Upper lobe of left lung (tissue), 6 donors: Measurements from ENCODE around the gene LONP1. TPM values are rescaled to one million over a fixed set of nuclear protein-coding genes. Genes with fewer than 3 reads are reported as not detected.
"Not testable (repeated sequence)": the region's sequence is repeated elsewhere in the genome, so short reads cannot be mapped to it uniquely, and the experiment has no call there.

ENCODE experiments used
- ATAC-seq, 2 donors: fragments of 200-7000 bp; cut with Tn5 transposase; one replicate each; pipeline ENCODE4 v1.9.1; 2022; ENCODE audit warnings: mild to moderate bottlenecking in 2 of 2, moderate library complexity in 2 of 2; ENCODE audit not compliant: low FRiP score in 2 of 2
- DNase-seq, 2 donors: peaks; one replicate each; pipeline ENCODE4 v3.0.0-alpha.2; 2019 to 2020
- H3K27ac ChIP-seq, 4 donors: fragments of 200-600 bp; sonication (generic); one replicate each; pipeline ENCODE4 v1.5.1; 2016 to 2019
- H3K27me3 ChIP-seq, 4 donors: fragments of 200-600 bp; sonication (generic); one replicate each; pipeline ENCODE4 v1.5.1; 2017 to 2019
- H3K36me3 ChIP-seq, 4 donors: fragments of 200-600 bp; sonication (generic); one replicate each; pipeline ENCODE4 v1.5.1; 2016 to 2019
- H3K4me1 ChIP-seq, 4 donors: fragments of 200-600 bp; sonication (generic); one replicate each; pipeline ENCODE4 v1.5.1; 2018 to 2019
- H3K4me3 ChIP-seq, 4 donors: fragments of 200-600 bp; sonication (generic); one replicate each; pipeline ENCODE4 v1.5.1; 2017 to 2019; ENCODE audit warnings: mild to moderate bottlenecking in 2 of 4, moderate library complexity in 1 of 4
- H3K9me3 ChIP-seq, 4 donors: fragments of 200-600 bp; sonication (generic); one replicate each; pipeline ENCODE4 v1.5.1; 2018 to 2019
- CTCF ChIP-seq, 6 experiments: fragments of 450-650 bp in 4 of 6; fragments of 200-600 bp in 2 of 6; sonication (generic) in 2 of 6; IDR thresholded peaks; one replicate each; pipeline ENCODE4 v1.5.1; 2016 to 2019; ENCODE audit warnings: antibody characterized with exemption in 6 of 6
- EP300 ChIP-seq, 4 donors: sonication (generic); formaldehyde crosslinking; IDR thresholded peaks; one replicate each; pipeline ENCODE4 v1.5.1; 2017; ENCODE audit warnings: antibody characterized with exemption in 4 of 4, control low read depth in 2 of 4
- POLR2A ChIP-seq, 4 donors: fragments of 450-650 bp; IDR thresholded peaks; one replicate each; pipeline ENCODE4 v1.5.1; 2016 to 2017; ENCODE audit warnings: antibody characterized with exemption in 4 of 4, mild to moderate bottlenecking in 2 of 4
- POLR2AphosphoS5 ChIP-seq, 2 donors: sonication (generic); formaldehyde crosslinking; IDR thresholded peaks; one replicate each; pipeline ENCODE4 v1.5.1; 2017; ENCODE audit warnings: antibody characterized with exemption in 2 of 2
- WGBS, 2 donors: methylation state at CpG; one replicate each; pipeline ENCODE4 v1.1.5; 2017 to 2018; 5-methylcytosine and 5-hydroxymethylcytosine counted together
- total RNA-seq, 6 donors: library from RNA; depleted of rRNA in 4 of 6; stranded (reverse); fragments of >200 nt in 4 of 6; gene quantifications; one replicate each; pipeline versions ENCODE4 v1.1.0 to v1.2.1, GENCODE V29; 2016 to 2021
- donor health status: DM: no; HTN: no; CAD: no; lungs with moderate emphysema.
- donor health status: DM: no; HTN: yes; CAD: no; lungs with severe emphysema.

Gene LONP1
- total RNA-seq, 6 donors from 2014 or later: 79.7 to 141 (median 89.4) TPM

- TF ChIP-seq POLR2AphosphoS5 (IDR thresholded peaks at IDR 0.05) (no peak), CTCF (IDR thresholded peaks at IDR 0.05) (no peak), POLR2A (IDR thresholded peaks at IDR 0.05) (no peak), EP300 (IDR thresholded peaks at IDR 0.05) (no peak)
Measured at GRCh38 chr19:5742051-5742450, 22.1 kb upstream of the LONP1 start.

GRCh38 chr19:5738423-5738822 is 18.5 kb upstream of the LONP1 start:
- no peak overlapping the region for H3K27ac ChIP-seq
- no peak overlapping the region for H3K4me3 ChIP-seq
- no peaks in the 10 kb centered on the region for H3K9me3 ChIP-seq
- 70 to 78% methylated on average over 8 of the region's 8 CpGs for WGBS, 2 donors
- no peaks in the 10 kb centered on the region for H3K36me3 ChIP-seq
- no peaks in the 10 kb centered on the region for H3K27me3 ChIP-seq
- DNase-seq (no peak), ATAC-seq (no peak)
- no peaks in the 10 kb centered on the region for H3K4me1 ChIP-seq
- TF ChIP-seq POLR2AphosphoS5 (IDR thresholded peaks at IDR 0.05): no peak

More at GRCh38 chr19:5742051-5742450, 22.1 kb upstream of the LONP1 start:
- H3K27me3 ChIP-seq: no peaks in the 10 kb centered on the region
- ATAC-seq: no peak
- DNase-seq: no peak
- H3K4me3 ChIP-seq: no peak overlapping the region
- no peaks in the 10 kb centered on the region for H3K4me1 ChIP-seq
- H3K27ac ChIP-seq: no peak overlapping the region
- no peaks in the 10 kb centered on the region for H3K36me3 ChIP-seq
- WGBS, 2 donors: 86 to 93% methylated on average over 19 of the region's 19 CpGs
- no peaks in the 10 kb centered on the region for H3K9me3 ChIP-seq

GRCh38 chr19:5733172-5733571 is 13.2 kb upstream of the LONP1 start:
- not testable (repeated sequence) for H3K36me3 ChIP-seq, H3K4me1 ChIP-seq, ATAC-seq, H3K27ac ChIP-seq, DNase-seq, H3K4me3 ChIP-seq, H3K27me3 ChIP-seq
- H3K9me3 ChIP-seq: peaks cover 0 to 14% (median 5%) of the 10 kb centered on the region in 4 donors
- 80 to 84% methylated on average over 2 of the region's 2 CpGs for WGBS, 2 donors

GRCh38 chr19:5727453-5728050 is 7.6 kb upstream of the LONP1 start:
- ATAC-seq (no peak), DNase-seq (no peak)
- Histone ChIP-seq H3K27me3 (no peaks in the 10 kb centered on the region), H3K4me1 (no peaks in the 10 kb centered on the region), H3K9me3 (peaks cover 0 to 14% (median 5%) of the 10 kb centered on the region in 4 donors), H3K36me3 (no peaks in the 10 kb centered on the region), H3K27ac (no peak overlapping the region), H3K4me3 (no peak overlapping the region)
- TF ChIP-seq POLR2A (IDR thresholded peaks at IDR 0.05): no peak
- no peak for TF ChIP-seq EP300 (IDR thresholded peaks at IDR 0.05)
- no peak for TF ChIP-seq POLR2AphosphoS5 (IDR thresholded peaks at IDR 0.05)
- no peak for TF ChIP-seq CTCF (IDR thresholded peaks at IDR 0.05)
- 92 to 98% methylated on average over 4 of the region's 4 CpGs for WGBS, 2 donors

GRCh38 chr19:5719274-5719960 is 529 bp downstream of the LONP1 start:
- Histone ChIP-seq H3K4me3 (peak overlapping the region; percentile 68 to 100 (median 90)), H3K9me3 (no peaks in the 10 kb centered on the region), H3K4me1 (peaks cover 18 to 25% (median 24%) of the 10 kb centered on the region in 4 donors), H3K36me3 (no peaks in the 10 kb centered on the region), H3K27me3 (no peaks in the 10 kb centered on the region), H3K27ac (peak overlapping the region; percentile 89 to 96 (median 92))
- no peak for ATAC-seq
- TF ChIP-seq CTCF (IDR thresholded peaks at IDR 0.05) (no peak), POLR2AphosphoS5 (IDR thresholded peaks at IDR 0.05) (no peak), POLR2A (IDR thresholded peaks at IDR 0.05) (no peak), EP300 (IDR thresholded peaks at IDR 0.05) (no peak)
- 1% methylated on average over 30 to 43 of the region's 58 CpGs for WGBS, 2 donors
- peak in 1 of 2 donors; percentile 38 for DNase-seq
